GM21447 (cell line): ENCODE measurements around the gene IRF2BP2.

Experiments
- ATAC-seq: cut with Tn5 transposase; IDR thresholded peaks from one replicate; pipeline ENCODE4 v1.9.1; 2021; ENCODE audit not compliant: unreplicated experiment

The IRF2BP2 gene

GRCh38 chr1:234559902-234560676 lies 49.9 kb downstream of the IRF2BP2 start:
- ATAC-seq, result no peak

DNA sequence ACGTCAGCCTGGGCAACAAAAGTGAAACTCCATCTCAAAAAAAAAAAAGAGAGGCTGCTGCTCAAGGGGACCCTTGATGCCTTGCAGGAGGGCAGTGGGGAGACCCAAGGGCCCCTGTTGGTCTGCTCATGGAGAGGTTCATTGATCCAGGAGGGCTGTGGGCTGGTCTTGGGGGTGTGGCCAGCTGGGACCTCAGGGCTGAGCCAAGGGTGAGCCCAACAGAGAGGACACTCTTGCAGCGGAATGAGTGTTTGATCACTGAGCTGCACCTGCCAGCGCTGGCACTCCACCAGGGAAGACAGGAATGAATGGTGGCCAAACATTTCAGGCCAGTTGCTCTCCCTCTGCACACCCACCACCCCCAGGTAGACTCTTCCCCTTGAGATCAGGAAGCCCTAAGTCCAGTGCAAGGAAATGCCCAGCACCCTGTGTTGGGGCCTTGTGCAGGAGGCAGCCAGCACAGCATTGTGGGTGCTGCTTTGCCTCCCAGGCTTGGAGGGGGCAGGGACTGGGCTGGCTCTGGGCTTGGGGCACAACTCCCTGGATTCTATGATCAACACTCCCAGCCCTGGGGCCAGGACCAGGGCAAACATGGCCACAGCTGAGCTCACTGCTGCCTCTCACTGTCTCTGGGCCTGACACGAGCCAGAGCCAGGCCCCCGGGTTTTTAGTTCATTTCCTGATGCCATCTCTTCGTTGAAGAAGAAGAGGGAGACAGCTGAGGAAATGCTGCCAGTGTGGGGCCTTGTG lies 50.7 kb downstream of the IRF2BP2 start:
- ATAC-seq, result no peak

- ATAC-seq, result no peak
These were observed 51.6 kb downstream of the IRF2BP2 start for GRCh38 chr1:234558330-234558836.

DNA sequence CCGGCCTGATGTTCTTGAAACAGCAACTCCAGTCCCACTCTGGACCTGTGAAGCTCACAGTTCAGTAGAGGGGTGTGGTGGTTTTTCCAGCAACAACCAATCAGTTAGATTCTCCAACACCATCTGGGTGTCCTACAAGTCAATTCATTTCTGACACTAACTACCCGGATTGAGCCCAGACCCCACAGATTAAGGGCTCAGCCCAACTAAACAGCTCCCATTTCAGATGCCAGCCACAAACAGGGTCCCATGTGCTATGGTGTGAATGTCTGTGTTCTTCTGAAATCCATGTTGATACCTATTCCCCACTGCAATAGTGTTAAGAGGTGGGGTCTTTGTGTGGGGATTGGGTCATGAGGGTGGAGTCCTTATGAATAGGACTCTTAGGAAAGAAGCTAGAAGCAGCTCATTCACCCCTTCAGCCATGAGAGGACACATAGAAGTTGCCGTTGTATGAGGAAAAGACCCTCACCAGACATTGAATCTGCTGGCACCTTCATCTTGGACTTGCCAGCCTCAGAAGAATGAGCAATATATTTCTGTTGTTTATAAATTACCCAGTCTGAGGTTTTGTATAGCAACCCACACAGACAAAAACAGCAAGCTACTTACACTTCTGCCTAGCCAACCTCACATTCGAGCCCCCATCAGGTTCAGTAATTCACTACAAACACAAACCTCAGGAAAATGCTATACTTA lies 53.6 kb downstream of the IRF2BP2 start:
- no peak for ATAC-seq

DNA sequence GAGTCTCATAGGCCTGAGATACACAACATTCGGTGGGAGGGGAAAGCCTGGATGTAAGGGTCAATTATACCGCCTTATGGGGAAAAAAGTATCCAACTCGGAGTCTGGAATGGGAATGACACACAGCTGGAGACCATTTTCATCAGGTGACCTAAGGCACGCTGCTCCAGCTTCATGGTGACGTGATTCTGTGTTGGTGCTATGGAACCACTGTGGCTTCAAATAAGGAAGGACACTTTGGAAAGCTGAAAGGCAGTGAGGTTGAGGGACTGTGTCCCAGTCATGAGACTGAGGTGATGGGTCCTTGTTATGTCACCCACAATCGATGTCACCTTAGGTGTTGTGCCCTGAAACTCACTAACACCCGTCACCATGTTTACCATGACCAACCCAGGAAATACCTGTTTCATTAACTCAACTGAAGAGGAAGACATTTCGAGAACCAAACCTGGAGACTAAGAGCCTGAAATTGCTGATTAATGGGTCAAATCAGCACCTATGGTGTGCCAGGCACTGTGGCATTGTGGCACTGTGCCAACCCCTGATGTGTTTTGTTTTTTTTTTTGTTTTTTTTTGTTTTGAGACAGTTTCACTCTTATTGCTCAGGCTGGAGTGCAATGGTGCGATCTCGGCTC lies 54.5 kb downstream of the IRF2BP2 start:
- ATAC-seq, result no peak

- ATAC-seq, result no peak
These were observed 55.2 kb downstream of the IRF2BP2 start for GRCh38 chr1:234554698-234555311.
